HFFc6 (cell line): Measurements from ENCODE around the gene TBCK. TPM values are rescaled to one million over a fixed set of nuclear protein-coding genes. Genes with fewer than 3 reads are reported as not detected.

Source experiments
- DNase-seq: peaks from one replicate; pipeline ENCODE4 v3.0.0-alpha.2; 2018
- H3K27ac Mint-ChIP-seq: 2 replicates; pipeline ENCODE4 v1.8.0; 2020; ENCODE audit warnings: mild to moderate bottlenecking, mixed read lengths
- H3K27me3 Mint-ChIP-seq: 2 replicates; pipeline ENCODE4 v1.8.0; 2021; ENCODE audit warnings: mild to moderate bottlenecking, moderate library complexity, mixed read lengths; ENCODE audit not compliant: insufficient read depth
- H3K36me3 Mint-ChIP-seq: 2 replicates; pipeline ENCODE4 v1.8.0; 2021; ENCODE audit warnings: low read depth, mixed read lengths
- H3K4me1 Mint-ChIP-seq: 2 replicates; pipeline ENCODE4 v1.8.0; 2020; ENCODE audit warnings: low read depth, mixed read lengths
- H3K4me3 Mint-ChIP-seq: 2 replicates; pipeline ENCODE4 v1.8.0; 2020; ENCODE audit warnings: mild to moderate bottlenecking, moderate library complexity, mixed read lengths
- H3K9me3 Mint-ChIP-seq: 2 replicates; pipeline ENCODE4 v1.8.0; 2020; ENCODE audit warnings: mild to moderate bottlenecking, mixed read lengths
- CTCF ChIP-seq: fragments of 200-600 bp; sonication (generic); IDR thresholded peaks from 2 replicates; pipeline ENCODE4 v1.5.0; 2021; ENCODE audit warnings: antibody characterized with exemption, mild to moderate bottlenecking
- total RNA-seq, 6 experiments: library from RNA; stranded (reverse); fragmentation: NEBNext Ultra II Directional; extraction: Animal tissue kit (Norgen Biotek cat#: 25700); gene quantifications; 2 replicates in 1 of 6; 3 replicates in 5 of 6; pipeline ENCODE4 v1.2.3, GENCODE V29; 2021

The TBCK gene
- total RNA-seq, 6 experiments from 2014 or later, result 21.4 to 37.0 (median 27.1) TPM

- H3K27me3 Mint-ChIP-seq, result no peaks in the 10 kb centered on the region
- DNase-seq, result peak; percentile 21
- TF ChIP-seq CTCF, result peak; percentile 78
- peaks cover 3% of the 10 kb centered on the region; the same call in 1 of the 2 replicates for H3K4me1 Mint-ChIP-seq
- no peaks in the 10 kb centered on the region for H3K36me3 Mint-ChIP-seq
- H3K9me3 Mint-ChIP-seq, result no peaks in the 10 kb centered on the region
- no peak overlapping the region for H3K27ac Mint-ChIP-seq
- no peak overlapping the region for H3K4me3 Mint-ChIP-seq
Observed at GRCh38 chr4:106201373-106201772, 114.6 kb downstream of the TBCK start.

- H3K4me1 Mint-ChIP-seq, result no peaks in the 10 kb centered on the region
- no peak overlapping the region for H3K27ac Mint-ChIP-seq
- no peaks in the 10 kb centered on the region for H3K9me3 Mint-ChIP-seq
- H3K4me3 Mint-ChIP-seq, result no peak overlapping the region
- no peak for TF ChIP-seq CTCF
- H3K27me3 Mint-ChIP-seq, result no peaks in the 10 kb centered on the region
- DNase-seq, result no peak
- peaks cover 4% of the 10 kb centered on the region for H3K36me3 Mint-ChIP-seq
Observed at GRCh38 chr4:106195435-106195950, 120.5 kb downstream of the TBCK start.

GRCh38 chr4:106194801-106195200, 121.2 kb downstream of the TBCK start:
- TF ChIP-seq CTCF, result no peak
- H3K4me3 Mint-ChIP-seq, result no peak overlapping the region
- H3K4me1 Mint-ChIP-seq, result no peaks in the 10 kb centered on the region
- no peaks in the 10 kb centered on the region for H3K27me3 Mint-ChIP-seq
- H3K27ac Mint-ChIP-seq, result no peak overlapping the region
- no peak for DNase-seq
- no peaks in the 10 kb centered on the region for H3K9me3 Mint-ChIP-seq
- peaks cover 4% of the 10 kb centered on the region for H3K36me3 Mint-ChIP-seq

- no peak overlapping the region for H3K4me3 Mint-ChIP-seq
- DNase-seq, result no peak
Observed at GRCh38 chr4:106192131-106192530, 123.9 kb downstream of the TBCK start.

GRCh38 chr4:106186201-106186600, 129.8 kb downstream of the TBCK start:
- H3K36me3 Mint-ChIP-seq, result peaks cover 35% of the 10 kb centered on the region
- no peak for TF ChIP-seq CTCF
- DNase-seq, result no peak
- H3K9me3 Mint-ChIP-seq, result no peaks in the 10 kb centered on the region
- no peak overlapping the region for H3K4me3 Mint-ChIP-seq
- no peaks in the 10 kb centered on the region for H3K4me1 Mint-ChIP-seq
- H3K27me3 Mint-ChIP-seq, result no peaks in the 10 kb centered on the region
- H3K27ac Mint-ChIP-seq, result no peak overlapping the region

More at GRCh38 chr4:106192131-106192530, 123.9 kb downstream of the TBCK start:
- no peak for TF ChIP-seq CTCF
- Mint-ChIP-seq H3K27me3 (no peaks in the 10 kb centered on the region), H3K27ac (no peak overlapping the region), H3K36me3 (peaks cover 11% of the 10 kb centered on the region), H3K4me1 (no peaks in the 10 kb centered on the region), H3K9me3 (no peaks in the 10 kb centered on the region)

- Mint-ChIP-seq H3K36me3 (peaks cover 36% of the 10 kb centered on the region), H3K4me3 (no peak overlapping the region), H3K27ac (no peak overlapping the region), H3K4me1 (no peaks in the 10 kb centered on the region), H3K9me3 (peaks cover 4% of the 10 kb centered on the region; the same call in 1 of the 2 replicates), H3K27me3 (no peaks in the 10 kb centered on the region)
- TF ChIP-seq CTCF, result no peak
- DNase-seq, result no peak
Observed at GRCh38 chr4:106183551-106183950, 132.5 kb downstream of the TBCK start.
